ENCODE measurements around the gene LAMTOR3.
"Not testable (repeated sequence)": the region's sequence is repeated elsewhere in the genome, so short reads cannot be mapped to it uniquely, and the experiment has no call there.

The LAMTOR3 gene

GRCh38 chr4:99861120-99861905 lies 32.9 kb downstream of the LAMTOR3 start:
- no peak for DNase-seq

- DNase-seq: no peak
Observed at GRCh38 chr4:99860521-99860920, 33.7 kb downstream of the LAMTOR3 start.

- no peak for DNase-seq
Observed at GRCh38 chr4:99859618-99860017, 34.6 kb downstream of the LAMTOR3 start.

GRCh38 chr4:99857307-99857706 lies 36.9 kb downstream of the LAMTOR3 start:
- no peak for DNase-seq

- DNase-seq: no peak
Observed at GRCh38 chr4:99856166-99856565, 38.1 kb downstream of the LAMTOR3 start.

- no peak for DNase-seq
Observed at GRCh38 chr4:99855678-99856077, 38.5 kb downstream of the LAMTOR3 start.

- no peak for DNase-seq
Observed at GRCh38 chr4:99853999-99854398, 40.2 kb downstream of the LAMTOR3 start.

- DNase-seq: no peak
Observed at GRCh38 chr4:99853190-99853589, 41.0 kb downstream of the LAMTOR3 start.

GRCh38 chr4:99852199-99852749 lies 42.0 kb downstream of the LAMTOR3 start:
- no peak for DNase-seq

GRCh38 chr4:99848591-99849001 lies 45.6 kb downstream of the LAMTOR3 start:
- no peak for DNase-seq

GRCh38 chr4:99847362-99847976 lies 46.8 kb downstream of the LAMTOR3 start:
- no peak for DNase-seq

GRCh38 chr4:99846891-99847290 lies 47.3 kb downstream of the LAMTOR3 start:
- DNase-seq: no peak

GRCh38 chr4:99845708-99846469 lies 48.3 kb downstream of the LAMTOR3 start:
- no peak for DNase-seq

GRCh38 chr4:99845179-99845578 lies 49.0 kb downstream of the LAMTOR3 start:
- DNase-seq: no peak

- DNase-seq: no peak
Observed at GRCh38 chr4:99844048-99844447, 50.2 kb downstream of the LAMTOR3 start.

GRCh38 chr4:99843413-99843812 lies 50.8 kb downstream of the LAMTOR3 start:
- DNase-seq: no peak

- DNase-seq: no peak
Observed at GRCh38 chr4:99841129-99841528, 53.1 kb downstream of the LAMTOR3 start.

GRCh38 chr4:99838927-99839326 lies 55.3 kb downstream of the LAMTOR3 start:
- DNase-seq: no peak

GRCh38 chr4:99835942-99836341 lies 58.3 kb downstream of the LAMTOR3 start:
- no peak for DNase-seq

GRCh38 chr4:99834569-99834968 lies 59.7 kb downstream of the LAMTOR3 start:
- DNase-seq: no peak

GRCh38 chr4:99833756-99834155 lies 60.5 kb downstream of the LAMTOR3 start:
- DNase-seq: no peak

- no peak for DNase-seq
Observed at GRCh38 chr4:99832758-99833157, 61.5 kb downstream of the LAMTOR3 start.

- DNase-seq: no peak
Observed at GRCh38 chr4:99832321-99832720, 61.9 kb downstream of the LAMTOR3 start.

GRCh38 chr4:99830051-99830450 lies 64.2 kb downstream of the LAMTOR3 start:
- not testable (repeated sequence) for DNase-seq
